Uterus (tissue), 2 donors: ENCODE data around the gene PMF1.

ENCODE experiments used
- POLR2A ChIP-seq, 2 donors: fragments of 450-650 bp; IDR thresholded peaks; one replicate each; pipeline ENCODE4 v1.6.1; 2016; ENCODE audit warnings: antibody characterized with exemption in 2 of 2, mild to moderate bottlenecking in 1 of 2, moderate library complexity in 1 of 2
- TF ChIP-seq, protein P1 (sequence below), 4 experiments: fragments of 200-600 bp in 2 of 4; fragments of 450-650 bp in 2 of 4; sonication (generic) in 2 of 4; IDR thresholded peaks; one replicate each; pipeline ENCODE4 v1.5.1; 2016 to 2019; ENCODE audit warnings: antibody characterized with exemption in 4 of 4, mild to moderate bottlenecking in 2 of 4, moderate library complexity in 1 of 4

DNA sequence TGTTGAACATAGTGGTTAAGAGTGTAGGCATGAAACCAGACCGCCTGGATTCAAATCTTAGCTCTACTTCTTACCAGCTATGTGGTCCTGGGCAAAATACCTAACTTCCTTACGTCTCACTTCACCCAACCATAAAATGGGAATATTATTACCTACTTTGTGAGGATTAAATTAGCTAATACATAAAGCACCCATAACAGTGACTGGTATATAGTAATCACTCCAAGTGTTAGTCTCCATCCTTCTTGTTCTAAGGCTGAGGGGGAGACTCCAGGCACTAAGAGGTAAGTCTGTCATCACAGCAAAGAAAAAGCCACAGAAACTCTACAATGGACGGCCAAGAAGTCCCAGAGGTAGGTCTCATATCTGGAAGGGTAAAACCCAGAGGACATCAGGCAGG lies 67.0 kb downstream of the PMF1 start:
- TF ChIP-seq, protein P1, sequence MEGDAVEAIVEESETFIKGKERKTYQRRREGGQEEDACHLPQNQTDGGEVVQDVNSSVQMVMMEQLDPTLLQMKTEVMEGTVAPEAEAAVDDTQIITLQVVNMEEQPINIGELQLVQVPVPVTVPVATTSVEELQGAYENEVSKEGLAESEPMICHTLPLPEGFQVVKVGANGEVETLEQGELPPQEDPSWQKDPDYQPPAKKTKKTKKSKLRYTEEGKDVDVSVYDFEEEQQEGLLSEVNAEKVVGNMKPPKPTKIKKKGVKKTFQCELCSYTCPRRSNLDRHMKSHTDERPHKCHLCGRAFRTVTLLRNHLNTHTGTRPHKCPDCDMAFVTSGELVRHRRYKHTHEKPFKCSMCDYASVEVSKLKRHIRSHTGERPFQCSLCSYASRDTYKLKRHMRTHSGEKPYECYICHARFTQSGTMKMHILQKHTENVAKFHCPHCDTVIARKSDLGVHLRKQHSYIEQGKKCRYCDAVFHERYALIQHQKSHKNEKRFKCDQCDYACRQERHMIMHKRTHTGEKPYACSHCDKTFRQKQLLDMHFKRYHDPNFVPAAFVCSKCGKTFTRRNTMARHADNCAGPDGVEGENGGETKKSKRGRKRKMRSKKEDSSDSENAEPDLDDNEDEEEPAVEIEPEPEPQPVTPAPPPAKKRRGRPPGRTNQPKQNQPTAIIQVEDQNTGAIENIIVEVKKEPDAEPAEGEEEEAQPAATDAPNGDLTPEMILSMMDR (IDR thresholded peaks at IDR 0.05): no peak
- TF ChIP-seq POLR2A (IDR thresholded peaks at IDR 0.05): no peak
